GM19240 (cell line): ENCODE results near the gene ATAD2B.
"Not testable (repeated sequence)": the region's sequence is repeated elsewhere in the genome, so short reads cannot be mapped to it uniquely, and the experiment has no call there.

Experiments
- DNase-seq: peaks from one replicate; pipeline ENCODE4 v3.0.0; 2011; ENCODE audit warnings: low spot score; ENCODE audit not compliant: insufficient read length

The ATAD2B gene

DNA sequence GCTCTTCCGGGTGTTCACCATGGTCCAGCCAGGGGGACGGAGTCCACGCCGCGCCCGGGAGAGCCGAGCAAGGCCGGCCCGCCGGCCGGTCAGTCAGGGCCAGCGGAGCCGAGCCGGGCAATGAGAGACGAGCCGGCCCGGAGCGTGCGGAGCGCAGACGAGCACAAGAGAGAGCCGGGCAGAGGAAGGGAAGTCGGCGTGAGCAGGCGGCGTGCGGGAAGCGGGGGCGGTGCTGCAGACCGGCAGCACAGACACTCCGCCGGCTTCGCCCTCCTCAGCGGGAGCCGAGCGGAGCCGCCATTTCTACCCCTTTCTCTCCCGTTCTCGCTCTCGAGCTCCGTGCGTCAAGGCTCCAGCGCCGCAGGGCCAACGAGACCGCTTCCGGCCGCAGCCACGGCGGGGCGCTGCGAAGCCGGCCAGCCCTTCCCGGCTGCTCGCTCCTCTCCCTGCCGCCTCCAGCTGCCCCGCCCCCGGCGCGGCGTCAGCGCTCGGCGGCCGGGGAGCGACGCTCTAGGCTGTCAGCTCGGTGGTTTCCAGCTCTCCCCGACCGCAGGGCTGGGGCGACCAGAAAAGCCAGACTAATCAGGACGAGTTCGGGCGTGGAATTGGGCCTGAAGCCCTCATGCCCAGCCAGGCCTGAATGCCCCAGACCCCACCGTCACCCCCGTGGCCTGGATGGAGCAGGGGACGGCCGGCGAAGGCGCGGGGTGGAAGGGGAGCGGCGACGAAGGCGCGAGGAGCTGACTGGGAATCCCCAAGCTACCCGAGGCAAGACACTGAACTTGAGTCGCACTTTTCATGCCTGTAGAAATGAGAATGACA is at the start of gene ATAD2B:
TSS of gene ATAD2B (minus strand) at position 374 of the 822 bp plus-strand sequence. CDS start at position 21, 353 bp downstream.
- peak; percentile 73 for DNase-seq

GRCh38 chr2:23967846-23968245 is 40.9 kb upstream of the ATAD2B start:
- no peak for DNase-seq

GRCh38 chr2:23954325-23955014 is 27.5 kb upstream of the ATAD2B start:
- no peak for DNase-seq

- DNase-seq: no peak
Measured at GRCh38 chr2:23953625-23954024, 26.7 kb upstream of the ATAD2B start.

DNA sequence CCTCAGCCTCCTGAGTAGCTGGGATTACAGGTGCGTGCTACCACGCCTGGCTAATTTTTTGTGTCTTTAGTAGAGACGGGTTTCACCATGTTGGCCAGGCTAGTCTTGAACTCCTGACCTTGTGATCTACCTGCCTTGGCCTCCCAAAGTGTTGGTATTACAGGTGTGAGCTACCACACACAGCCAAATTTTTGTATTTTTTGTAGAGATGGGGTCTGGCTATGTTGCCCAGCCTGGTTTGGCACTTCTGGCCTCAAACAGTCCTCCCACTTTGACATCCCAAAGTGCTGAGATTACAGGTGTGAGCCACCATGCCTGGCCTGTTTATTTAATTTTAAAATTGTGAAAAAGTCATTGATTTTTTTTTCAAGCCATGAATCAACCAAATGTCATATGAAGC is 25.6 kb upstream of the ATAD2B start:
- not testable (repeated sequence) for DNase-seq

DNA sequence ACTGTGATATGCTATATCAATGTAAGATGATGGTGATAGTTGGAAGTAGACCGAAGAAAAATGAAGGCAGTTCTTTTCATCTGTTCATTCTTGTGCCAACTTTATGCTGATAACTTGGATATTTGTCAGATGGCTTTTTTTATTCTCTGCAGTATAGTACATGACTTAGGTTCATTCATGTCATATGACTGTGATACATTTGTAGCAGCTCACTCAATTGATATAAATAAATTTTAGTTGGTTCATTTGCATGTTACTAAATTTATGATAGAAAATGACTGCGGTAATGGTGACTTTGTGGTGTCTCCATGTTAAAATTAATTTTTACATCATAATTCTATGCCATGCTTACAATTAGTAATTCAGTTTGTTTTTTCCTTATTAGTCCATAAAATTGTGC is 20.4 kb upstream of the ATAD2B start:
- DNase-seq: no peak

GRCh38 chr2:23944976-23945375 is 18.1 kb upstream of the ATAD2B start:
- no peak for DNase-seq

GRCh38 chr2:23944527-23944926 is 17.6 kb upstream of the ATAD2B start:
- DNase-seq: no peak

DNA sequence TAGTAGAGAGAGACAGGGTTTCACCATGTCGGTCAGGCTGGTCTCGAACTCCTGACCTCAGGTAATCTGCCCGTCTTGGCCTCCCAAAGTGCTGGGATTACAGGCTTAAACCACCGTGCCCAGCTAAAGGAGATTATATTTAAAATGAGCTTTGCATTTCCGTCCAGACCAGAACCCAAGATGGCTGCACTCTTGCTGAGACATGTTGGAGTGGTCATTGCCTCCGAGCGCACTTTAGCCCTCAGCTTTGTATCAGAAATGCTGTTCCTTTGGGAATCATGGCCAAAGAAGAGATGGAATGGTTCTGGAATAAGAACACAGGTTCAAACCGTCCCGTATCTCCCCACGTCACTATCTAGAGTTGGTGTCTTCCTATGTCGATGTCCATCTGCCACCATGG is 16.7 kb upstream of the ATAD2B start:
- no peak for DNase-seq

DNA sequence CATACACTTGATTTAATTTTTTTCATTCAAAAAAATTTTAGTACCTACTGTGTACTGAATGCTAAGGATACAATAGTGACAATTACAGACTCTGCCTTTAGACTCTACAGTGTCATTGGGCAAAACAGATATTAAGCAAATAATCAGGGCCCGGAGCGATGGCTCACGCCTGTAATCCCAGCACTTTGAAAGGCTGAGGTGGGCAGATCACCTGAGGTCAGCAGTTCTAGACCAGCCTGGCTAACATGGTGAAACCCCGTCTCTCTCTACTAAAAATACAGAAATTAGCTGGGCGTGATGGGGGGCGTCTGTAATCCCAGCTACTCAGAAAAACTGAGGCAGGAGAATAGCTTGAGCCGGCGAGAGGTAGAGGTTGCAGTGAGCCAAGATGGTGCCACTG is 14.7 kb upstream of the ATAD2B start:
- no peak for DNase-seq

DNA sequence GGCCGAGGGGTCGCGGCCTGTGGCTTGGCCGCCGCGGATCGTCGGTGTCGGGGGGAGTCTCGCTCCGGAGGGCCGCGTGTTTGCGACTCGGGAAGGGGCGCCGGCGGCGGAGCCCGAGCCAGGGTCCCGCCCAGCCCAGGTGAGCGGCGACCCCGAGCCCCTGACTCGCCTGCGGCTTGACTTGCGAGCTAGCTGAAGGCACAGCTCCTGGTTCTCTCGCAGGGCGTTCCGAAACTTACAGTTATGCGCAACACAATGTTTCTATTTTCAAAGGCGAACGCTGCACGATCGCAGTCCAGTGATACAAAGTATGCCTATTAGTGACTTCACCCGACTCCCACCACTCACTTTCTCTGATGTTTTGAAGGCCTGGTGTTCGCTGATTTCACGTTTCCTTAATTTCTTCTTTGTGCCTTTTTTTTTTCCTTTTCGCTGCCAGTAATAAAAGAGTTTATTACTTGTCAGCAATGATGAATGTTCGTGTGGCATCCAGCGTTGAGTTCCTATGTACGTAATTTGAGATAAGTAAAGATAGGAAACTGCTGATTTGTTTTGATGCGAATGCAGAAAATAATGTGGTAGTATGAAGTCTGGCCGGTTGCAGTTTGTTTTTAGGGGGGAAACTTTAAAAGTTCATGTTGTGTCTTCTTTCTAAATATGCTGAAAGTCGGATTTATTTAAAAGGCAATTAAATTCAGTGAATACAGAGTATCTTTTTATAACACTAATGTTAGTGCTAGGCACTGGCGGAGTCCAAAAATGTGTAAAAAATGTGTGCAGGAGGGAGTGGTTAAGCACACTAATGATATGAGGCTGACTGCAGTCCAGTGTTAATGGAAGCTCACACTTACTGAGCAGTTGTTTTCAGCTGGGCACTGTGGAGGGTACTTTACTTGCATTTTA is 14.0 kb upstream of the ATAD2B start:
- peak; percentile 36 for DNase-seq

- DNase-seq: peak; percentile 64
Measured at GRCh38 chr2:23939987-23940717, 13.2 kb upstream of the ATAD2B start, which contains the start of gene UBXN2A. Gene UBXN2A, plus strand, starts transcription at chr2:23940463. Its CDS starts 17,852 bp downstream, at chr2:23958315.

DNA sequence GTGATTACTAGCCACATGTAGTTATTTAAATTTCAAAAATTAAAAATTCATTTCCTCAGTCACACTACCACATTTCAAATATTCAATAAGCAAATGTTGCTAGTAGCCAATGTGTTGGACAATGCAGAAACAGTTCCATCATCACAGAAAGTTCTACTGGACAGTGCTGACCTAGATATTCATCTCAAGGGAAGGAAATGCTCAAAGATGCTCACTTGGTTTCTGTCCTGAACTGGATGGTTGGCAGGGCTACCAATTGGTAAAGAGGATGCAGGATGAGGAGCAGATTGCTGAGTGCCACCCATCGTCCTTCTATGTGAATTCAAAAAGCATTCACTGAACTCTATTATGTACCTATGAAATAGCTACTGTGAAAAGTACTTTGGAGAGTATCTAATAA is 7.3 kb upstream of the ATAD2B start:
- DNase-seq: no peak

GRCh38 chr2:23926290-23926749 is 603 bp downstream of the ATAD2B start:
- no peak for DNase-seq

- DNase-seq: peak; percentile 14
Measured at GRCh38 chr2:23925702-23926289, 1.1 kb downstream of the ATAD2B start.

DNA sequence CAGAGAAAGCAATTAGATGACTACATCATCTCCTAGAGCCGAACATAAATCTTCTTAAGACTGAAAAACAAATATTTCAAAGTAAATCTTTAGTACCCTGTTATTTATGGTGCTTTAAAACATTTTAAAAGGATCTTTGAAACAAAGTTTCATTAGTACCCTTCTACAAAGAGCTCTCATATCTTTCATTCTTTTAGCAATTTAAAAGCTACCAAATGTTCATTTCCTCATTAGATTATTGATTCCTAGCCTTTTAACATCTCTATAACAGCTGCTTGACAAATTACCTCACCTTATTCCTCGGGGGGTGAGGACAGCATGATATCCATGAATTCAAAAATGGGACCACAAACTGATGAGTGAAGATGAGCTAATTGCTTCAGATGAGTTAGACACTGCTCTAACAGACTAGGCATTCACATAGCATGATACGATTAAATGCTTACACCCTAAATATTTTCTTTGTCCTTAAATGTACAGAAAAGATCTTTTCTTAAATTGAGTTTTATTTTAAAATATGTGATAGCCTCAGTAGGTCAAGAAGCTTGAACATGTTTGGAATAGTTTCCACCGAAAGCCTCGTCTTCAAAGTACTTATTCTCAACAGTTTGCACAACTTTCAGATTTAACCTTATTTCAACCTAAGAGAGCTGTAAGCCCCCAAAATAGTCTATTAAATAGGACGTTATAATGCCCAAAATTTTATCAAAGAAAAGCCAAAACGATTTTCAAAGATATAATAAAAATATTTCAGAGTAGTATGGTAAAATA is 2.1 kb downstream of the ATAD2B start:
- no peak for DNase-seq

DNA sequence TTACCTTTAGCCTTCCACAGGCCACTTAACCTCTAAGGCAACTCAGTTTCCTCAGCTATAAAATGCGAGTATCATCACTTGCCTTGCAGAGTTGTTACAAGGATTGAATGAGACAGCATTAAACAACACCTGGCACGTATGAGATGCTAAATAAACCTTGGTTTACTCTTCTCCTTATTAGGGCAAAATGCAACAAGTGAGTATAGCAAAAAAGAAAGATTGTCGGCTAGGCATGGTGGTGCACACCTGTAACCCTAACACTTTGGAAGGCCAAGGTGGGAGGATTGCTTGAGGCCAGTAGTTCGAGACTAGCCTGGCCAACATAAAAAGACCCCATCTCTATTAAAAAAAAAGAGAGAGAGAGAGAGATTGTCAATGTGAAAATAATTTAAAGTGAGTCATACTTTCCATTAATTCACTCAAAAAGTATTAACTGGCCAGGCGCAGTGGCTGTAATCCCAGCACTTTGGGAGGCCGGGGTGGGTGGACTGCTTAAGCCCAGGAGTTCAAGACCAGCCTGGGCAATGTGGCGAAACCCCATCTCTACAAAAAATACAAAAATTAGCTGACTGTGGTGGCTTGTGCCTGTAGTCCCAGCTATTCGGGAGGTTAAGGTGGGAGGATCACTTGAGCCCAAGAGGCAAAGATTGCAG is 8.0 kb downstream of the ATAD2B start:
- no peak for DNase-seq

GRCh38 chr2:23916727-23917405 is 10.1 kb downstream of the ATAD2B start:
- no peak for DNase-seq

DNA sequence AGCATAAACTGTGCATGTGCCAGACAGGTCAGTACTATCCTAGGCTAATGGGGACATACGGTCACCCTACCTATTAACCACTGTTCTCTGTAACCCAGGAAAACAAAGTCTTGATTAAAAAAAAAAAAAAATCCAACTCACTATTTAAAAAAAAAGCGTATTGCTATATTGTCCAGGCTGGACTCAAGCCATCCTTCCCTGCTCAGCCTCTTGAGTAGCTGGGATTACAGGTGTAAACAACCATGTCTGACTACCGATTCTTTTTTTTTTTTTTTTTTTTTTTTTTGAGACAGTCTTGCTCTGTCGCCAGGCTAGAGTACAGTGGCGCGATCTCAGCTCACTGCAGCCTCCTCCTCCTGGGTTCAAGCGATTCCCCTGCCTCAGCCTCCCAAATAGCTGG is 11.6 kb downstream of the ATAD2B start:
- DNase-seq: no peak
